C4-2B (cell line): ENCODE measurements around the gene RBM20.
"Not testable (repeated sequence)": the region's sequence is repeated elsewhere in the genome, so short reads cannot be mapped to it uniquely, and the experiment has no call there.

Experiments used
- H3K27ac ChIP-seq: fragments of 450-650 bp; 2 replicates; pipeline ENCODE4 v1.5.1; 2017
- ZFX ChIP-seq: fragments of 450-650 bp; IDR thresholded peaks from 2 replicates; pipeline ENCODE4 v1.6.1; 2017
- TF ChIP-seq, protein P1 (sequence below): fragments of 450-650 bp; conservative IDR thresholded peaks from 2 replicates; pipeline ENCODE4 v1.5.1; 2017; ENCODE audit warnings: mild to moderate bottlenecking

Gene RBM20

GRCh38 chr10:110652475-110653118 lies 8.5 kb downstream of the RBM20 start:
- no peak overlapping the region for H3K27ac ChIP-seq
- no peak for TF ChIP-seq ZFX
- TF ChIP-seq, protein P1, sequence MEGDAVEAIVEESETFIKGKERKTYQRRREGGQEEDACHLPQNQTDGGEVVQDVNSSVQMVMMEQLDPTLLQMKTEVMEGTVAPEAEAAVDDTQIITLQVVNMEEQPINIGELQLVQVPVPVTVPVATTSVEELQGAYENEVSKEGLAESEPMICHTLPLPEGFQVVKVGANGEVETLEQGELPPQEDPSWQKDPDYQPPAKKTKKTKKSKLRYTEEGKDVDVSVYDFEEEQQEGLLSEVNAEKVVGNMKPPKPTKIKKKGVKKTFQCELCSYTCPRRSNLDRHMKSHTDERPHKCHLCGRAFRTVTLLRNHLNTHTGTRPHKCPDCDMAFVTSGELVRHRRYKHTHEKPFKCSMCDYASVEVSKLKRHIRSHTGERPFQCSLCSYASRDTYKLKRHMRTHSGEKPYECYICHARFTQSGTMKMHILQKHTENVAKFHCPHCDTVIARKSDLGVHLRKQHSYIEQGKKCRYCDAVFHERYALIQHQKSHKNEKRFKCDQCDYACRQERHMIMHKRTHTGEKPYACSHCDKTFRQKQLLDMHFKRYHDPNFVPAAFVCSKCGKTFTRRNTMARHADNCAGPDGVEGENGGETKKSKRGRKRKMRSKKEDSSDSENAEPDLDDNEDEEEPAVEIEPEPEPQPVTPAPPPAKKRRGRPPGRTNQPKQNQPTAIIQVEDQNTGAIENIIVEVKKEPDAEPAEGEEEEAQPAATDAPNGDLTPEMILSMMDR = no peak

GRCh38 chr10:110655320-110655719 lies 11.2 kb downstream of the RBM20 start:
- TF ChIP-seq, protein P1 = no peak
- no peak for TF ChIP-seq ZFX
- no peak overlapping the region for H3K27ac ChIP-seq

- no peak for TF ChIP-seq ZFX
- TF ChIP-seq, protein P1 = no peak
- no peak overlapping the region for H3K27ac ChIP-seq
These were observed 12.5 kb downstream of the RBM20 start for GRCh38 chr10:110656612-110657011.

- TF ChIP-seq, protein P1 = no peak
- no peak for TF ChIP-seq ZFX
- no peak overlapping the region for H3K27ac ChIP-seq
These were observed 14.0 kb downstream of the RBM20 start for GRCh38 chr10:110657973-110658691.

DNA sequence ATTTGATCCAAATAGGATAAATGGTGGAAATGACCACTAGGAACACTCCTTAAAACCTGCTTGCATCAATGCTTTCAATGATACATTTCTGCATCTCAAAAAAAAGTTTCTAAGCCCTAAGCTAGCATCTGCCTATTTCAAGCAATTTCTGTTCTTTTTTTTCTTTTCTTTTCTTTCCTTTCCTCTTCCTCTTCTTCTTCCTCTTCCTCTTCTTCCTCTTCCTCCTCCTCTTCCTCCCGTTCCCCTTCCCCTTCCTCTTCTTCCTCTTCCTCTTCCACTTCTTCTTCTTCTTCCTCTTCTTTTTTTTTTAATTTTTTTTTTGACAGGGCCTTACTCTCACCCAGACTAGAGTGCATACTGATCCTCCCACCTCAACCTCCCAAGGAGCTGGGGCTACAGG lies 15.4 kb downstream of the RBM20 start:
- TF ChIP-seq ZFX = no peak
- TF ChIP-seq, protein P1 = no peak
- H3K27ac ChIP-seq = no peak overlapping the region

DNA sequence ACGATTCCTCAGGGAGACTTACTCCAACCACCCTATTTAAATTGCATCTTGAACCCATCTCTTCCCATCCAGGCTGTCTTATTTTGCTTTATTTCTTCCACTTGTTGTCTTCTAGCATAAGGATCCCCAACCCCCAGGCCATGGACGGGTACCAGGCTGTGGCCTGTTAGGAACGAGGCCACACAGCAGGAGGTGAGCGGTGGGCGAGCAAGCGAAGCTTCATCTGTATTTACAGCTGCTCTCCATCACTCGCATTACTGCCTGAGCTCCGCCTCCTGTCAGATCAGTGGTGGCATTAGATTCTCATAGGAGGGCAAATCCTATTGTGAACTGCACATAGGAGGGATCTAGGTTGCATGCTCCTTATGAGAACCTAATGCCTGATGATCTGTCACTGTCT lies 16.2 kb downstream of the RBM20 start:
- H3K27ac ChIP-seq = not testable (repeated sequence)

- no peak for TF ChIP-seq ZFX
- TF ChIP-seq, protein P1 = no peak
- H3K27ac ChIP-seq = no peak overlapping the region
These were observed 17.2 kb downstream of the RBM20 start for GRCh38 chr10:110661292-110661691.
